Hepatocyte (in vitro differentiated cells): ENCODE measurements around the gene CACNA1C. TPM values are rescaled to one million over a fixed set of nuclear protein-coding genes. Genes with fewer than 3 reads are reported as not detected.

ENCODE experiments used
- DNase-seq: peaks from one replicate; pipeline ENCODE4 v3.0.0-alpha.2; 2016; ENCODE audit warnings: low spot score
- H2AFZ ChIP-seq: fragments of 200-600 bp; sonication (generic); 2 replicates; pipeline ENCODE4 v1.6.0; 2016; ENCODE audit warnings: antibody characterized with exemption, mild to moderate bottlenecking
- H3K27ac ChIP-seq: fragments of 200-600 bp; sonication (generic); 2 replicates; pipeline ENCODE4 v1.5.1; 2016; ENCODE audit warnings: mild to moderate bottlenecking
- H3K27me3 ChIP-seq: fragments of 200-600 bp; sonication (generic); 2 replicates; pipeline ENCODE4 v1.6.1; 2016
- H3K36me3 ChIP-seq: fragments of 200-600 bp; sonication (generic); replicated peaks from 2 replicates; pipeline ENCODE4 v1.5.1; 2016; ENCODE audit warnings: low read depth; ENCODE audit not compliant: insufficient read depth
- H3K4me1 ChIP-seq: fragments of 200-600 bp; sonication (generic); 2 replicates; pipeline ENCODE4 v1.5.1; 2016; ENCODE audit warnings: mild to moderate bottlenecking, moderate library complexity; ENCODE audit not compliant: insufficient read depth
- H3K4me2 ChIP-seq: fragments of 200-600 bp; sonication (generic); 2 replicates; pipeline ENCODE4 v1.6.0; 2016
- H3K4me3 ChIP-seq: fragments of 200-600 bp; sonication (generic); 2 replicates; pipeline ENCODE4 v1.5.1; 2016; ENCODE audit warnings: mild to moderate bottlenecking
- H3K79me2 ChIP-seq: fragments of 200-600 bp; sonication (generic); 2 replicates; pipeline ENCODE4 v1.6.0; 2017; ENCODE audit warnings: mild to moderate bottlenecking
- H3K9me2 ChIP-seq: fragments of 200-600 bp; sonication (generic); replicated peaks from 2 replicates; pipeline ENCODE4 v1.6.0; 2017; ENCODE audit warnings: mild to moderate bottlenecking; ENCODE audit not compliant: insufficient read depth
- H3K9me3 ChIP-seq: fragments of 200-600 bp; sonication (generic); 2 replicates; pipeline ENCODE4 v1.5.1; 2016; ENCODE audit warnings: low read depth, mild to moderate bottlenecking
- H4K20me1 ChIP-seq: fragments of 200-600 bp; sonication (generic); 2 replicates; pipeline ENCODE4 v1.6.0; 2016; ENCODE audit warnings: mild to moderate bottlenecking; ENCODE audit not compliant: insufficient read depth, poor library complexity, severe bottlenecking
- EZH2 ChIP-seq: fragments of 200-600 bp; sonication (generic); IDR thresholded peaks from 2 replicates; pipeline ENCODE4 v1.6.1; 2016; ENCODE audit warnings: antibody characterized with exemption, mild to moderate bottlenecking, borderline replicate concordance
- EZH2phosphoT487 ChIP-seq: fragments of 200-600 bp; sonication (generic); IDR thresholded peaks from one replicate; pipeline ENCODE4 v1.6.1; 2018; ENCODE audit warnings: antibody characterized with exemption, mild to moderate bottlenecking, low read depth, moderate library complexity; ENCODE audit not compliant: unreplicated experiment, severe bottlenecking
- WGBS: methylation state at CpG from one replicate; pipeline ENCODE4 v1.1.6; 2016; ENCODE audit warnings: low lambda C conversion rate; ENCODE audit errors: missing lambda C conversion rate; 5-methylcytosine and 5-hydroxymethylcytosine counted together
- polyA plus RNA-seq: library from polyadenylated mRNA; unstranded; fragments of >200 nt; fragmentation: Nextera tagmentation; extraction: Ambion mirVana; gene quantifications from 2 replicates; pipeline ENCODE4 v1.2.1, GENCODE V29; 2016
- total RNA-seq: library from RNA; depleted of rRNA; stranded (reverse); fragments of >200 nt; gene quantifications from 2 replicates; pipeline ENCODE4 v1.2.3, GENCODE V29; 2014
- TF ChIP-seq, protein P1 (sequence below): fragments of 200-600 bp; sonication (generic); IDR thresholded peaks from 2 replicates; pipeline ENCODE4 v1.5.1; 2016; ENCODE audit warnings: antibody characterized with exemption, mild to moderate bottlenecking; ENCODE audit not compliant: poor library complexity

The CACNA1C gene
- total and polyA plus RNA-seq, 2 experiments from 2014 or later = 3.2 to 4.0 TPM

- Histone ChIP-seq H3K4me3 (no peak overlapping the region), H3K4me1 (no peaks in the 10 kb centered on the region), H3K27ac (no peak overlapping the region), H3K9me3 (no peaks in the 10 kb centered on the region), H3K27me3 (no peaks in the 10 kb centered on the region), H3K4me2 (no peak overlapping the region), H3K9me2 (no peaks in the 10 kb centered on the region), H2AFZ (no peak overlapping the region), H4K20me1 (no peaks in the 10 kb centered on the region), H3K36me3 (no peaks in the 10 kb centered on the region), H3K79me2 (peaks cover 23% of the 10 kb centered on the region)
- TF ChIP-seq, protein P1, sequence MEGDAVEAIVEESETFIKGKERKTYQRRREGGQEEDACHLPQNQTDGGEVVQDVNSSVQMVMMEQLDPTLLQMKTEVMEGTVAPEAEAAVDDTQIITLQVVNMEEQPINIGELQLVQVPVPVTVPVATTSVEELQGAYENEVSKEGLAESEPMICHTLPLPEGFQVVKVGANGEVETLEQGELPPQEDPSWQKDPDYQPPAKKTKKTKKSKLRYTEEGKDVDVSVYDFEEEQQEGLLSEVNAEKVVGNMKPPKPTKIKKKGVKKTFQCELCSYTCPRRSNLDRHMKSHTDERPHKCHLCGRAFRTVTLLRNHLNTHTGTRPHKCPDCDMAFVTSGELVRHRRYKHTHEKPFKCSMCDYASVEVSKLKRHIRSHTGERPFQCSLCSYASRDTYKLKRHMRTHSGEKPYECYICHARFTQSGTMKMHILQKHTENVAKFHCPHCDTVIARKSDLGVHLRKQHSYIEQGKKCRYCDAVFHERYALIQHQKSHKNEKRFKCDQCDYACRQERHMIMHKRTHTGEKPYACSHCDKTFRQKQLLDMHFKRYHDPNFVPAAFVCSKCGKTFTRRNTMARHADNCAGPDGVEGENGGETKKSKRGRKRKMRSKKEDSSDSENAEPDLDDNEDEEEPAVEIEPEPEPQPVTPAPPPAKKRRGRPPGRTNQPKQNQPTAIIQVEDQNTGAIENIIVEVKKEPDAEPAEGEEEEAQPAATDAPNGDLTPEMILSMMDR = no peak
- TF ChIP-seq EZH2 = no peak
- no peak for TF ChIP-seq EZH2phosphoT487
- no peak for DNase-seq
- 89% methylated on average over 6 of the region's 6 CpGs for WGBS
Measured at GRCh38 chr12:2061402-2061801, 8.6 kb downstream of the CACNA1C start.

GRCh38 chr12:2064071-2064507, 11.3 kb downstream of the CACNA1C start:
- Histone ChIP-seq H2AFZ (no peak overlapping the region), H3K27ac (no peak overlapping the region), H3K4me3 (no peak overlapping the region), H3K4me2 (no peak overlapping the region), H4K20me1 (no peaks in the 10 kb centered on the region), H3K79me2 (peaks cover 10% of the 10 kb centered on the region), H3K27me3 (no peaks in the 10 kb centered on the region), H3K9me2 (no peaks in the 10 kb centered on the region), H3K36me3 (no peaks in the 10 kb centered on the region), H3K9me3 (no peaks in the 10 kb centered on the region), H3K4me1 (no peaks in the 10 kb centered on the region)
- no peak for DNase-seq
- TF ChIP-seq, protein P1 = no peak
- TF ChIP-seq EZH2 = no peak
- no peak for TF ChIP-seq EZH2phosphoT487
- 70% methylated on average over 5 of the region's 5 CpGs for WGBS

DNA sequence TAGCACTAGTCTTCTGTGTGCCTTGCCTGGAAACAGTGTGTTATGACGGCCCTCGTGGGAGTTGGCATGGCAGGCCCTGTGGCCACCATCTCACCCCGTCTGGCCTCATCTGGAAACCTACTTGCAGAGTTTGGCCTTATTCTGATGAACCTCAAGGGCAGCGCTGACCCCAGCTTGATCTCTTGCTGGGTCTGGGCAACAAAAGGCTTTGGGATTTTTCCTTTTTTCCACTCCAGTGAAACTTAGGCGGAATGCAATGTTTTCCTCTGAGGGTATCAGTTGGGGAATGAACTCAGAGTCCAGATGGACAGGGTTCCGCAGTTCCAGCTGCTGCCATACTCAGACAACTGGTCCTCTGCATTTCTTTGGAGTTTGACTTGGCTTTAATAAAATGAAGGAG, 15.9 kb downstream of the CACNA1C start:
- 98% methylated on average over 6 of the region's 6 CpGs for WGBS
- TF ChIP-seq EZH2phosphoT487 = no peak
- TF ChIP-seq, protein P1 = no peak
- TF ChIP-seq EZH2 = no peak
- no peak for DNase-seq
- Histone ChIP-seq H4K20me1 (no peaks in the 10 kb centered on the region), H3K4me3 (no peak overlapping the region), H3K36me3 (no peaks in the 10 kb centered on the region), H3K9me3 (peaks cover 7% of the 10 kb centered on the region), H3K4me1 (no peaks in the 10 kb centered on the region), H3K9me2 (no peaks in the 10 kb centered on the region), H2AFZ (no peak overlapping the region), H3K27me3 (no peaks in the 10 kb centered on the region), H3K79me2 (peaks cover 5% of the 10 kb centered on the region), H3K4me2 (no peak overlapping the region), H3K27ac (no peak overlapping the region)

DNA sequence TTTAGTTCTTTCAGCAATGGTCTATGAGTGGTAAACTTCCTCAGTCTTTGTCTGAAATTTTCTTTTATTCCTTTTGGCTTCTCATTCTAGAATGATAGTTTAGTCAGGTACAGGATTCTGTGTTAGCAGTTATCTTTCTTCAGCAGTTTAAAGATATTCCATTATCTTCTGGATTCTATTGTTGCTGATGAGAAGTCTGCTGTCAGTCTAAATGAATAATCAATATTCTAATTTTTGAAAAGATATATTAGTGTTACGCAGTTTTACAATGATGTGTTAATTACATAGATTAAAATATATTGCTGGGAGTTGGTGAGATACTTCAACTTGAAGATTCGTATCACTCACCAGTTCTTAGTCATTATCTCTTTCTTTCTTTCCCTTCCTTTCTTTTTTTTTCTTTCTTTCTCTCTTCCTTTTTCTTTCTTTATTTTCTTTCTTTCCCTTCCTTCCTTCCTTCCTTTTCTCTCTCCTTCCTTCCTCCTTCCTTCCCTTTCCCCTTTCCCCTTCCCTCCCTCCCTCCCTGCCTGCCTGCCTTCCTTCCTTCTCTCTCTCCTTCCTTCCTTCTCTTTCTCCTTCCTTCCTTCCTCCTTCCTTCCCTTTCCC, 17.8 kb downstream of the CACNA1C start:
- 97% methylated on average over 2 of the region's 2 CpGs for WGBS

More for the DNA sequence above, 17.8 kb downstream of the CACNA1C start:
- Histone ChIP-seq H3K9me3 (peaks cover 7% of the 10 kb centered on the region), H3K27me3 (no peaks in the 10 kb centered on the region), H3K36me3 (no peaks in the 10 kb centered on the region), H3K79me2 (peaks cover 5% of the 10 kb centered on the region), H3K4me3 (no peak overlapping the region), H3K4me1 (no peaks in the 10 kb centered on the region), H3K9me2 (no peaks in the 10 kb centered on the region), H3K4me2 (no peak overlapping the region), H3K27ac (no peak overlapping the region), H2AFZ (no peak overlapping the region), H4K20me1 (no peaks in the 10 kb centered on the region)
- no peak for TF ChIP-seq EZH2
- TF ChIP-seq, protein P1 = no peak
- no peak for TF ChIP-seq EZH2phosphoT487
- no peak for DNase-seq
